Measurements from ENCODE around the gene FXN.

- TF ChIP-seq CTCF (IDR thresholded peaks at IDR 0.05) = no peak
- no peak for TF ChIP-seq TCF7L2 (IDR thresholded peaks at IDR 0.05; ENCODE audit: low read depth, low read length)
- TF ChIP-seq, protein P1, sequence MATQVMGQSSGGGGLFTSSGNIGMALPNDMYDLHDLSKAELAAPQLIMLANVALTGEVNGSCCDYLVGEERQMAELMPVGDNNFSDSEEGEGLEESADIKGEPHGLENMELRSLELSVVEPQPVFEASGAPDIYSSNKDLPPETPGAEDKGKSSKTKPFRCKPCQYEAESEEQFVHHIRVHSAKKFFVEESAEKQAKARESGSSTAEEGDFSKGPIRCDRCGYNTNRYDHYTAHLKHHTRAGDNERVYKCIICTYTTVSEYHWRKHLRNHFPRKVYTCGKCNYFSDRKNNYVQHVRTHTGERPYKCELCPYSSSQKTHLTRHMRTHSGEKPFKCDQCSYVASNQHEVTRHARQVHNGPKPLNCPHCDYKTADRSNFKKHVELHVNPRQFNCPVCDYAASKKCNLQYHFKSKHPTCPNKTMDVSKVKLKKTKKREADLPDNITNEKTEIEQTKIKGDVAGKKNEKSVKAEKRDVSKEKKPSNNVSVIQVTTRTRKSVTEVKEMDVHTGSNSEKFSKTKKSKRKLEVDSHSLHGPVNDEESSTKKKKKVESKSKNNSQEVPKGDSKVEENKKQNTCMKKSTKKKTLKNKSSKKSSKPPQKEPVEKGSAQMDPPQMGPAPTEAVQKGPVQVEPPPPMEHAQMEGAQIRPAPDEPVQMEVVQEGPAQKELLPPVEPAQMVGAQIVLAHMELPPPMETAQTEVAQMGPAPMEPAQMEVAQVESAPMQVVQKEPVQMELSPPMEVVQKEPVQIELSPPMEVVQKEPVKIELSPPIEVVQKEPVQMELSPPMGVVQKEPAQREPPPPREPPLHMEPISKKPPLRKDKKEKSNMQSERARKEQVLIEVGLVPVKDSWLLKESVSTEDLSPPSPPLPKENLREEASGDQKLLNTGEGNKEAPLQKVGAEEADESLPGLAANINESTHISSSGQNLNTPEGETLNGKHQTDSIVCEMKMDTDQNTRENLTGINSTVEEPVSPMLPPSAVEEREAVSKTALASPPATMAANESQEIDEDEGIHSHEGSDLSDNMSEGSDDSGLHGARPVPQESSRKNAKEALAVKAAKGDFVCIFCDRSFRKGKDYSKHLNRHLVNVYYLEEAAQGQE (IDR thresholded peaks at IDR 0.05; ENCODE audit: insufficient read depth in 1 of 2, low read depth in 2 of 2, low read length in 1 of 2) = no peak
- no peak for TF ChIP-seq POLR2AphosphoS5 (IDR thresholded peaks at IDR 0.05; ENCODE audit: low read depth, low read length)
These were observed 757 bp downstream of the FXN start for GRCh38 chr9:69036309-69036708.

All from Panc1 (cell line).